ENCODE data around the gene C14orf132.

C14orf132 gene

GRCh38 chr14:96105089-96105925, 66.1 kb downstream of the C14orf132 start:
- ATAC-seq, result no peak
- no peak overlapping the region for H3K4me3 Mint-ChIP-seq
- H3K4me1 Mint-ChIP-seq, result no peaks in the 10 kb centered on the region
- H3K36me3 Mint-ChIP-seq, result no peaks in the 10 kb centered on the region
- no peaks in the 10 kb centered on the region for H3K9me3 Mint-ChIP-seq
- H3K27me3 Mint-ChIP-seq, result peaks cover 21% of the 10 kb centered on the region
- no peak overlapping the region for H3K27ac Mint-ChIP-seq

GRCh38 chr14:96105926-96106441, 66.8 kb downstream of the C14orf132 start:
- Mint-ChIP-seq H3K27me3 (peaks cover 21% of the 10 kb centered on the region), H3K36me3 (no peaks in the 10 kb centered on the region), H3K4me1 (no peaks in the 10 kb centered on the region), H3K4me3 (no peak overlapping the region), H3K9me3 (no peaks in the 10 kb centered on the region), H3K27ac (no peak overlapping the region)
- no peak for ATAC-seq

- no peak for ATAC-seq
- H3K9me3 Mint-ChIP-seq, result no peaks in the 10 kb centered on the region
- no peaks in the 10 kb centered on the region for H3K4me1 Mint-ChIP-seq
- H3K27me3 Mint-ChIP-seq, result peaks cover 29% of the 10 kb centered on the region
- no peaks in the 10 kb centered on the region for H3K36me3 Mint-ChIP-seq
- H3K27ac Mint-ChIP-seq, result no peak overlapping the region
- no peak overlapping the region for H3K4me3 Mint-ChIP-seq
Measured at GRCh38 chr14:96106891-96107290, 67.7 kb downstream of the C14orf132 start.

- no peak overlapping the region for H3K27ac Mint-ChIP-seq
- no peaks in the 10 kb centered on the region for H3K4me1 Mint-ChIP-seq
- H3K27me3 Mint-ChIP-seq, result peaks cover 29% of the 10 kb centered on the region
- H3K36me3 Mint-ChIP-seq, result no peaks in the 10 kb centered on the region
- no peak overlapping the region for H3K4me3 Mint-ChIP-seq
- H3K9me3 Mint-ChIP-seq, result peaks cover 3% of the 10 kb centered on the region
- ATAC-seq, result no peak
Measured at GRCh38 chr14:96108061-96108795, 69.1 kb downstream of the C14orf132 start.

- peaks cover 3% of the 10 kb centered on the region for H3K9me3 Mint-ChIP-seq
- no peak overlapping the region for H3K27ac Mint-ChIP-seq
- H3K27me3 Mint-ChIP-seq, result peaks cover 29% of the 10 kb centered on the region
- no peaks in the 10 kb centered on the region for H3K4me1 Mint-ChIP-seq
- H3K4me3 Mint-ChIP-seq, result no peak overlapping the region
- H3K36me3 Mint-ChIP-seq, result no peaks in the 10 kb centered on the region
- no peak for ATAC-seq
Measured at GRCh38 chr14:96108911-96109310, 69.7 kb downstream of the C14orf132 start.

GRCh38 chr14:96109596-96110355, 70.6 kb downstream of the C14orf132 start:
- ATAC-seq, result no peak
- no peaks in the 10 kb centered on the region for H3K4me1 Mint-ChIP-seq
- peaks cover 29% of the 10 kb centered on the region for H3K27me3 Mint-ChIP-seq
- peaks cover 10% of the 10 kb centered on the region for H3K9me3 Mint-ChIP-seq
- no peak overlapping the region for H3K27ac Mint-ChIP-seq
- H3K4me3 Mint-ChIP-seq, result no peak overlapping the region
- no peaks in the 10 kb centered on the region for H3K36me3 Mint-ChIP-seq

GRCh38 chr14:96112032-96112431, 72.9 kb downstream of the C14orf132 start:
- no peaks in the 10 kb centered on the region for H3K36me3 Mint-ChIP-seq
- H3K27me3 Mint-ChIP-seq, result peaks cover 29% of the 10 kb centered on the region
- H3K4me3 Mint-ChIP-seq, result no peak overlapping the region
- no peak overlapping the region for H3K27ac Mint-ChIP-seq
- peaks cover 10% of the 10 kb centered on the region for H3K9me3 Mint-ChIP-seq
- ATAC-seq, result no peak
- no peaks in the 10 kb centered on the region for H3K4me1 Mint-ChIP-seq

- no peaks in the 10 kb centered on the region for H3K36me3 Mint-ChIP-seq
- H3K27me3 Mint-ChIP-seq, result peaks cover 15% of the 10 kb centered on the region
- H3K9me3 Mint-ChIP-seq, result peaks cover 10% of the 10 kb centered on the region
- no peaks in the 10 kb centered on the region for H3K4me1 Mint-ChIP-seq
- no peak for ATAC-seq
- H3K4me3 Mint-ChIP-seq, result no peak overlapping the region
- H3K27ac Mint-ChIP-seq, result no peak overlapping the region
Measured at GRCh38 chr14:96114002-96114401, 74.8 kb downstream of the C14orf132 start.

- Mint-ChIP-seq H3K36me3 (no peaks in the 10 kb centered on the region), H3K27ac (no peak overlapping the region), H3K27me3 (no peaks in the 10 kb centered on the region), H3K4me3 (no peak overlapping the region), H3K9me3 (peaks cover 10% of the 10 kb centered on the region), H3K4me1 (no peaks in the 10 kb centered on the region)
- no peak for ATAC-seq
Measured at GRCh38 chr14:96117101-96117897, 78.1 kb downstream of the C14orf132 start.

- ATAC-seq, result no peak
- Mint-ChIP-seq H3K36me3 (no peaks in the 10 kb centered on the region), H3K27me3 (no peaks in the 10 kb centered on the region), H3K4me3 (no peak overlapping the region), H3K9me3 (peaks cover 7% of the 10 kb centered on the region), H3K4me1 (no peaks in the 10 kb centered on the region), H3K27ac (no peak overlapping the region)
Measured at GRCh38 chr14:96117960-96118359, 78.8 kb downstream of the C14orf132 start.

- no peaks in the 10 kb centered on the region for H3K4me1 Mint-ChIP-seq
- H3K9me3 Mint-ChIP-seq, result peaks cover 7% of the 10 kb centered on the region
- H3K36me3 Mint-ChIP-seq, result no peaks in the 10 kb centered on the region
- no peak for ATAC-seq
- no peak overlapping the region for H3K27ac Mint-ChIP-seq
- H3K4me3 Mint-ChIP-seq, result no peak overlapping the region
- H3K27me3 Mint-ChIP-seq, result no peaks in the 10 kb centered on the region
Measured at GRCh38 chr14:96118391-96118790, 79.2 kb downstream of the C14orf132 start.

- Mint-ChIP-seq H3K9me3 (no peaks in the 10 kb centered on the region), H3K4me3 (no peak overlapping the region), H3K27me3 (no peaks in the 10 kb centered on the region), H3K27ac (no peak overlapping the region), H3K36me3 (no peaks in the 10 kb centered on the region), H3K4me1 (no peaks in the 10 kb centered on the region)
- ATAC-seq, result no peak
Measured at GRCh38 chr14:96119947-96120346, 80.8 kb downstream of the C14orf132 start.

GRCh38 chr14:96120392-96120791, 81.2 kb downstream of the C14orf132 start:
- no peaks in the 10 kb centered on the region for H3K9me3 Mint-ChIP-seq
- H3K27ac Mint-ChIP-seq, result no peak overlapping the region
- no peaks in the 10 kb centered on the region for H3K4me1 Mint-ChIP-seq
- H3K4me3 Mint-ChIP-seq, result no peak overlapping the region
- H3K27me3 Mint-ChIP-seq, result no peaks in the 10 kb centered on the region
- no peak for ATAC-seq
- H3K36me3 Mint-ChIP-seq, result no peaks in the 10 kb centered on the region

GRCh38 chr14:96120941-96121340, 81.8 kb downstream of the C14orf132 start:
- H3K27me3 Mint-ChIP-seq, result no peaks in the 10 kb centered on the region
- no peak overlapping the region for H3K27ac Mint-ChIP-seq
- no peaks in the 10 kb centered on the region for H3K4me1 Mint-ChIP-seq
- H3K4me3 Mint-ChIP-seq, result no peak overlapping the region
- no peaks in the 10 kb centered on the region for H3K9me3 Mint-ChIP-seq
- no peaks in the 10 kb centered on the region for H3K36me3 Mint-ChIP-seq
- no peak for ATAC-seq
